Ascending aorta (tissue), 2 donors: Measurements from ENCODE around the gene PANK2. TPM values are rescaled to one million over a fixed set of nuclear protein-coding genes. Genes with fewer than 3 reads are reported as not detected.
"Not testable (repeated sequence)": the region's sequence is repeated elsewhere in the genome, so short reads cannot be mapped to it uniquely, and the experiment has no call there.

Experiments
- DNase-seq, 2 donors: peaks; one replicate each; pipeline ENCODE4 v3.0.0-alpha.2; 2019; ENCODE audit warnings: low spot score in 2 of 2
- H3K27ac ChIP-seq, 2 donors: fragments of 200-600 bp; sonication (generic); one replicate each; pipeline ENCODE4 v1.5.1; 2016 to 2017; ENCODE audit warnings: mild to moderate bottlenecking in 1 of 2
- H3K27me3 ChIP-seq: fragments of 200-600 bp; sonication (generic); one replicate; pipeline ENCODE4 v1.5.1; 2017
- H3K36me3 ChIP-seq, 2 donors: fragments of 200-600 bp; sonication (generic); one replicate each; pipeline ENCODE4 v1.5.1; 2016
- H3K4me1 ChIP-seq, 2 donors: fragments of 200-600 bp; sonication (generic); one replicate each; pipeline ENCODE4 v1.5.1; 2016 to 2017; ENCODE audit warnings: mild to moderate bottlenecking in 1 of 2
- H3K4me3 ChIP-seq, 2 donors: fragments of 200-600 bp; sonication (generic); one replicate each; pipeline ENCODE4 v1.5.1; 2016 to 2017; ENCODE audit warnings: mild to moderate bottlenecking in 1 of 2
- H3K9me3 ChIP-seq, 2 donors: fragments of 200-600 bp; sonication (generic); one replicate each; pipeline ENCODE4 v1.5.1; 2016
- intact Hi-C: fragments of 100-400 bp; cut with DNase I; formaldehyde crosslinking; loops from one replicate; pipeline ENCODE4 v1.15.1; 2023
- total RNA-seq: library from RNA; depleted of rRNA; stranded (reverse); fragments of >200 nt; gene quantifications from one replicate; pipeline ENCODE4 v1.1.0, GENCODE V29; 2016
- TF ChIP-seq, protein P1 (sequence below), 3 experiments: fragments of 200-600 bp in 2 of 3; fragments of 450-650 bp in 1 of 3; sonication (generic) in 2 of 3; IDR thresholded peaks; one replicate each; pipeline ENCODE4 v1.5.1; 2016 to 2019; ENCODE audit warnings: antibody characterized with exemption in 3 of 3, mild to moderate bottlenecking in 1 of 3, moderate library complexity in 1 of 3

PANK2 gene
- total RNA-seq, 1 donor from 2014 or later: 81.1 TPM

DNA sequence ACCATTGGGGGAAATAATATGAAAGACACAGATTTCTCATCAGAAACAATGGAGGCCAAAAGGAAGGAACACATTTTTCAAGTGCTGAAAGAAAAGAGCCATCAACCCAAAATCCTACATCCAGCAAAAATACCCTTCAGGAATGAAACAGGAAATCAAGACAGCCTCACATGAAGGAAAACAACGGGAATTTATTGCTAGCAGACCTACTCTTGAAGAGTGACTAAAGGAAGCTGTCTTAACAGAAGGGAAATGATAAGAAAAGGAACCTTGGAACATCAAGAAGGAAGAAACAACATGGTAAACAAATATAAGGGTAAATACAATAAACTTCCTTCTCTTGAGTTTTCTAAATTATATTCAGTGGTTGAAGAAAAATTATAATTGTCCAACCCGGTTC is 82.0 kb downstream of the PANK2 start:
- intact Hi-C loops: no loop called here
- no peaks in the 10 kb centered on the region for H3K9me3 ChIP-seq
- no peak for DNase-seq
- no peak overlapping the region for H3K27ac ChIP-seq
- TF ChIP-seq, protein P1, sequence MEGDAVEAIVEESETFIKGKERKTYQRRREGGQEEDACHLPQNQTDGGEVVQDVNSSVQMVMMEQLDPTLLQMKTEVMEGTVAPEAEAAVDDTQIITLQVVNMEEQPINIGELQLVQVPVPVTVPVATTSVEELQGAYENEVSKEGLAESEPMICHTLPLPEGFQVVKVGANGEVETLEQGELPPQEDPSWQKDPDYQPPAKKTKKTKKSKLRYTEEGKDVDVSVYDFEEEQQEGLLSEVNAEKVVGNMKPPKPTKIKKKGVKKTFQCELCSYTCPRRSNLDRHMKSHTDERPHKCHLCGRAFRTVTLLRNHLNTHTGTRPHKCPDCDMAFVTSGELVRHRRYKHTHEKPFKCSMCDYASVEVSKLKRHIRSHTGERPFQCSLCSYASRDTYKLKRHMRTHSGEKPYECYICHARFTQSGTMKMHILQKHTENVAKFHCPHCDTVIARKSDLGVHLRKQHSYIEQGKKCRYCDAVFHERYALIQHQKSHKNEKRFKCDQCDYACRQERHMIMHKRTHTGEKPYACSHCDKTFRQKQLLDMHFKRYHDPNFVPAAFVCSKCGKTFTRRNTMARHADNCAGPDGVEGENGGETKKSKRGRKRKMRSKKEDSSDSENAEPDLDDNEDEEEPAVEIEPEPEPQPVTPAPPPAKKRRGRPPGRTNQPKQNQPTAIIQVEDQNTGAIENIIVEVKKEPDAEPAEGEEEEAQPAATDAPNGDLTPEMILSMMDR (IDR thresholded peaks at IDR 0.05): no peak
- H3K4me3 ChIP-seq: no peak overlapping the region
- H3K4me1 ChIP-seq: no peaks in the 10 kb centered on the region
- peaks cover 0 to 17% of the 10 kb centered on the region in 2 donors for H3K36me3 ChIP-seq
- no peaks in the 10 kb centered on the region for H3K27me3 ChIP-seq

GRCh38 chr20:3972161-3972560 is 83.0 kb downstream of the PANK2 start:
- Histone ChIP-seq H3K9me3 (no peaks in the 10 kb centered on the region), H3K4me3 (no peak overlapping the region), H3K27ac (no peak overlapping the region), H3K36me3 (peaks cover 0 to 10% of the 10 kb centered on the region in 2 donors), H3K27me3 (no peaks in the 10 kb centered on the region), H3K4me1 (no peaks in the 10 kb centered on the region)
- intact Hi-C loops: no loop called here
- TF ChIP-seq, protein P1 (IDR thresholded peaks at IDR 0.05): no peak
- no peak for DNase-seq

- DNase-seq, H3K4me3 ChIP-seq, H3K4me1 ChIP-seq, H3K27ac ChIP-seq, H3K36me3 ChIP-seq, H3K9me3 ChIP-seq, H3K27me3 ChIP-seq, intact Hi-C loops: not testable (repeated sequence)
Observed at GRCh38 chr20:3972631-3973030, 83.4 kb downstream of the PANK2 start.

- intact Hi-C loops: no loop called here
- DNase-seq: no peak
Observed at GRCh38 chr20:3973705-3974104, 84.5 kb downstream of the PANK2 start.

GRCh38 chr20:3976511-3976910 is 87.3 kb downstream of the PANK2 start:
- Histone ChIP-seq H3K36me3 (no peaks in the 10 kb centered on the region), H3K27ac (no peak overlapping the region), H3K4me1 (peaks cover 3 to 6% of the 10 kb centered on the region in 2 donors), H3K27me3 (no peaks in the 10 kb centered on the region), H3K4me3 (no peak overlapping the region), H3K9me3 (no peaks in the 10 kb centered on the region)
- intact Hi-C loops: no loop called here
- DNase-seq: no peak
- TF ChIP-seq, protein P1 (IDR thresholded peaks at IDR 0.05): no peak

More at GRCh38 chr20:3973705-3974104, 84.5 kb downstream of the PANK2 start:
- Histone ChIP-seq H3K27me3 (no peaks in the 10 kb centered on the region), H3K36me3 (peaks cover 0 to 5% of the 10 kb centered on the region in 2 donors), H3K9me3 (no peaks in the 10 kb centered on the region), H3K4me3 (no peak overlapping the region), H3K27ac (no peak overlapping the region), H3K4me1 (no peaks in the 10 kb centered on the region)
- TF ChIP-seq, protein P1 (IDR thresholded peaks at IDR 0.05): no peak

Other genes with a start within 250 kb of the PANK2 start
- gene GFRA4, start 226.0 kb upstream of the PANK2 start, total RNA-seq: not detected
- 234 TPM for gene ADAM33, start 207.4 kb upstream of the PANK2 start, total RNA-seq
- 23.2 TPM for gene SIGLEC1, start 176.8 kb upstream of the PANK2 start, total RNA-seq
- gene HSPA12B, start 156.7 kb upstream of the PANK2 start, total RNA-seq: 64.8 TPM
- gene ADISSP, start 121.6 kb upstream of the PANK2 start, total RNA-seq: 48.4 TPM
- not detected for gene SPEF1, start 107.9 kb upstream of the PANK2 start, total RNA-seq
- 173 TPM for gene CENPB, start 102.6 kb upstream of the PANK2 start, total RNA-seq
- gene CDC25B, start 93.1 kb upstream of the PANK2 start, total RNA-seq: 60.6 TPM
- 38.5 TPM for gene AP5S1, start 68.8 kb upstream of the PANK2 start, total RNA-seq
- 35.2 TPM for gene MAVS, start 42.6 kb upstream of the PANK2 start, total RNA-seq
- 12.0 TPM for gene RNF24, start 126.2 kb downstream of the PANK2 start, total RNA-seq